Erythroblast (primary cell): ENCODE results near the gene DNMT3L.
"Not testable (repeated sequence)": the region's sequence is repeated elsewhere in the genome, so short reads cannot be mapped to it uniquely, and the experiment has no call there.

Experiments used
- GATA1 ChIP-seq: IDR thresholded peaks from 2 replicates; pipeline ENCODE4 v1.6.1; 2011; ENCODE audit warnings: low read depth, mild to moderate bottlenecking, control low read depth, low read length, moderate library complexity
- POLR2A ChIP-seq: IDR thresholded peaks from 2 replicates; pipeline ENCODE4 v1.6.1; 2011; ENCODE audit warnings: mild to moderate bottlenecking, low read length

DNA sequence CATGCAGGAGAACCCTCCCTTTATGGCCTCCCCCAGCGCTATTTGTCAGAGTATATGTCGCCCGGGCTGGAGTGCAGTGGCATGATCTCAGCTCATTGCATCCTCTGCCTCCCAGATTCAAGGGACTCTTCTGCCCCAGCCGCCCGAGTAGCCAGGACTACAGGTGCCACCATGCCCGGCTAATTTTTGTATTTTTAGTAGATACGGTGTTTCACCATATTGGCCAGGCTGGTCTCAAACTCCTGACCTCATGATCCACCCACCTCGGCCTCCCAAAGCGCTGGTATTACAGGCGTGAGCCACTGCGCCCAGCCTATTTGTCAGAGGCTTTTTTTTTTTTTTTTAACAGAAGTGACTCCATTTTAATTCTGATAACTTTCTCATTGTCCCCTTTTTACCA, 61.7 kb downstream of the DNMT3L start:
- TF ChIP-seq POLR2A, GATA1: not testable (repeated sequence)
